Endothelial cell of umbilical vein (primary cell): Measurements from ENCODE around the gene PRR36. TPM values are rescaled to one million over a fixed set of nuclear protein-coding genes. Genes with fewer than 3 reads are reported as not detected.
A peak's percentile ranks its signal among the peaks of the same experiment; 100 is the strongest.

ENCODE experiments used
- BruUV-seq: library from RNA; stranded (reverse); fragments of 400-500 nt; replicated peaks from 2 replicates; lab custom pipeline; 2021; lab: Mats Ljungman, UMichigan
- CTCF ChIA-PET: fragments of 300-600, 350-600 bp; sonication (Branson Sonifier 250); formaldehyde crosslinking; loops from one replicate; lab custom pipeline; 2021; ENCODE audit warnings: antibody characterized with exemption, inconsistent platforms; lab: Charles Lee
- POLR2A ChIA-PET: fragments of 300-600, 350-600 bp; sonication (Branson Sonifier 250); formaldehyde crosslinking; loops from one replicate; lab custom pipeline; 2021; ENCODE audit warnings: antibody characterized with exemption, inconsistent platforms; lab: Charles Lee
- DNase-seq: peaks from one replicate; pipeline ENCODE4 v3.0.0-alpha.2; 2011; ENCODE audit warnings: low read depth, low spot score
- FAIRE-seq: peaks from 2 replicates; lab custom pipeline; 2011; peaks lifted over from hg19 to GRCh38; lab: Jason Lieb, UNC
- H2AFZ ChIP-seq: 2 replicates; pipeline ENCODE4 v1.6.0; 2012; ENCODE audit warnings: low read depth, low read length, control low read depth, inconsistent platforms
- H3K27ac ChIP-seq: 2 replicates; pipeline ENCODE4 v1.5.1; 2011; ENCODE audit warnings: low read depth, mild to moderate bottlenecking, control low read depth, low read length, moderate library complexity; ENCODE audit not compliant: insufficient read depth
- H3K27me3 ChIP-seq, 2 experiments: 2 replicates each; pipeline versions ENCODE4 v1.6.0 to v1.6.1; 2011; ENCODE audit warnings: low read length in 2 of 2, mixed read lengths in 1 of 2; ENCODE audit not compliant: control insufficient read depth in 2 of 2, insufficient read depth in 2 of 2
- H3K36me3 ChIP-seq, 2 experiments: 2 replicates in 1 of 2; 3 replicates in 1 of 2; pipeline ENCODE4 v1.5.1; 2011; ENCODE audit warnings: low read length in 2 of 2, mild to moderate bottlenecking in 1 of 2, moderate library complexity in 1 of 2; ENCODE audit not compliant: control insufficient read depth in 2 of 2, insufficient read depth in 2 of 2; ENCODE audit errors: extremely low read depth in 1 of 2
- H3K4me1 ChIP-seq: 3 replicates; pipeline ENCODE4 v1.5.1; 2011; ENCODE audit warnings: mild to moderate bottlenecking, low read length; ENCODE audit not compliant: control insufficient read depth, insufficient read depth; ENCODE audit errors: extremely low read depth
- H3K4me2 ChIP-seq: 2 replicates; pipeline ENCODE4 v1.6.1; 2011; ENCODE audit warnings: low read length, control low read depth, mixed read lengths; ENCODE audit not compliant: insufficient read depth
- H3K4me3 ChIP-seq, 3 experiments: fragments of 200-600 bp in 1 of 3; sonication (generic), shearing (Covaris generic) in 1 of 3; replicated peaks in 1 of 3; 2 replicates each; pipeline ENCODE4 v1.5.1; 2011 to 2016; ENCODE audit warnings: control low read depth in 3 of 3, low read length in 3 of 3, mild to moderate bottlenecking in 2 of 3, inconsistent platforms in 1 of 3, low read depth in 1 of 3, moderate library complexity in 1 of 3; ENCODE audit not compliant: insufficient read depth in 1 of 3
- H3K79me2 ChIP-seq: 2 replicates; pipeline ENCODE4 v1.6.0; 2012; ENCODE audit warnings: low read length, inconsistent platforms; ENCODE audit not compliant: control insufficient read depth, insufficient read depth
- H3K9ac ChIP-seq: replicated peaks from 2 replicates; pipeline ENCODE3; 2011; ENCODE audit warnings: low read length, control low read depth; ENCODE audit not compliant: insufficient read depth; ENCODE audit errors: extremely low read depth
- H3K9me1 ChIP-seq: replicated peaks from 3 replicates; pipeline ENCODE4 v1.6.0; 2011; ENCODE audit warnings: mild to moderate bottlenecking, low read length; ENCODE audit not compliant: control insufficient read depth, insufficient read depth; ENCODE audit errors: extremely low read depth
- H3K9me3 ChIP-seq: replicated peaks from 2 replicates; pipeline ENCODE4 v1.5.1; 2012; ENCODE audit warnings: low read length, inconsistent platforms; ENCODE audit not compliant: control insufficient read depth, insufficient read depth
- H4K20me1 ChIP-seq: replicated peaks from 2 replicates; pipeline ENCODE3; 2011; ENCODE audit warnings: mild to moderate bottlenecking, low read length; ENCODE audit not compliant: control insufficient read depth, insufficient read depth; ENCODE audit errors: extremely low read depth
- EZH2 ChIP-seq: IDR thresholded peaks from 2 replicates; pipeline ENCODE4 v1.6.1; 2012; ENCODE audit warnings: borderline replicate concordance, low read depth, mild to moderate bottlenecking, moderate library complexity, low read length, inconsistent platforms; ENCODE audit not compliant: severe bottlenecking
- FOS ChIP-seq: IDR thresholded peaks from 2 replicates; pipeline ENCODE4 v1.6.1; 2011; ENCODE audit warnings: mild to moderate bottlenecking, low read length, moderate library complexity, borderline replicate concordance; ENCODE audit not compliant: insufficient read depth
- GATA2 ChIP-seq: IDR thresholded peaks from 2 replicates; pipeline ENCODE4 v1.7.0; 2011; ENCODE audit warnings: low read depth, mild to moderate bottlenecking, moderate library complexity, mixed read lengths, low read length; ENCODE audit not compliant: insufficient read length, insufficient read depth
- JUN ChIP-seq: IDR thresholded peaks from 2 replicates; pipeline ENCODE4 v1.6.1; 2011; ENCODE audit warnings: borderline replicate concordance, low read depth; ENCODE audit not compliant: insufficient read length, insufficient read depth
- MYC ChIP-seq: IDR thresholded peaks from one replicate; pipeline ENCODE4 v1.6.1; 2011; ENCODE audit warnings: mild to moderate bottlenecking, low read depth, low read length
- POLR2A ChIP-seq: IDR thresholded peaks from 2 replicates; pipeline ENCODE4 v1.6.1; 2012; ENCODE audit warnings: low read depth, mild to moderate bottlenecking, control low read depth, low read length
- POLR2AphosphoS5 ChIP-seq: IDR thresholded peaks from 2 replicates; pipeline ENCODE4 v1.6.1; 2012; ENCODE audit warnings: low read depth, mild to moderate bottlenecking, control low read depth, low read length, moderate library complexity; ENCODE audit not compliant: insufficient read depth
- dilution Hi-C: fragments of 300-500 bp; cut with MboI; formaldehyde crosslinking; loops from one replicate; pipeline ENCODE4 v1.15.0; 2019; ENCODE audit warnings: low sequenced_read_pairs; ENCODE audit not compliant: extremely low pct_ligation_motif_present
- intact Hi-C: fragments of 100-400 bp; cut with micrococcal nuclease; formaldehyde crosslinking; loops from one replicate; pipeline ENCODE4 v1.10.0; 2022
- polyA plus RNA-seq, 4 experiments: library from polyadenylated mRNA; depleted of rRNA in 3 of 4; stranded (reverse) in 3 of 4; unstranded in 1 of 4; fragments of >200 nt; gene quantifications; 2 replicates each; pipeline versions ENCODE4 v1.2.1 to v1.2.3, GENCODE V29; 2011 to 2012; ENCODE audit warnings: missing spikeins in 1 of 4
- total RNA-seq: library from RNA; stranded (reverse); gene quantifications from 2 replicates; pipeline ENCODE4 v1.2.3, GENCODE V29; 2021
- TF ChIP-seq, protein P1 (sequence below): IDR thresholded peaks from 2 replicates; pipeline ENCODE4 v1.6.1; 2011; ENCODE audit not compliant: insufficient read depth, insufficient read length
- TF ChIP-seq, protein P2 (sequence below), 2 donors: IDR thresholded peaks; 1 replicate in 1 of 2; 2 replicates in 1 of 2; pipeline ENCODE4 v1.5.1; 2011; ENCODE audit warnings: low read length in 2 of 2, mild to moderate bottlenecking in 2 of 2, moderate library complexity in 2 of 2, control low read depth in 1 of 2, inconsistent platforms in 1 of 2, low read depth in 1 of 2; ENCODE audit not compliant: insufficient read depth in 1 of 2; ENCODE audit errors: extremely low read depth in 1 of 2

PRR36 gene
- total and polyA plus RNA-seq, 2 donors (not counting 3 experiments of a cell fraction or from before 2014, with no cell fraction given), result not detected

DNA sequence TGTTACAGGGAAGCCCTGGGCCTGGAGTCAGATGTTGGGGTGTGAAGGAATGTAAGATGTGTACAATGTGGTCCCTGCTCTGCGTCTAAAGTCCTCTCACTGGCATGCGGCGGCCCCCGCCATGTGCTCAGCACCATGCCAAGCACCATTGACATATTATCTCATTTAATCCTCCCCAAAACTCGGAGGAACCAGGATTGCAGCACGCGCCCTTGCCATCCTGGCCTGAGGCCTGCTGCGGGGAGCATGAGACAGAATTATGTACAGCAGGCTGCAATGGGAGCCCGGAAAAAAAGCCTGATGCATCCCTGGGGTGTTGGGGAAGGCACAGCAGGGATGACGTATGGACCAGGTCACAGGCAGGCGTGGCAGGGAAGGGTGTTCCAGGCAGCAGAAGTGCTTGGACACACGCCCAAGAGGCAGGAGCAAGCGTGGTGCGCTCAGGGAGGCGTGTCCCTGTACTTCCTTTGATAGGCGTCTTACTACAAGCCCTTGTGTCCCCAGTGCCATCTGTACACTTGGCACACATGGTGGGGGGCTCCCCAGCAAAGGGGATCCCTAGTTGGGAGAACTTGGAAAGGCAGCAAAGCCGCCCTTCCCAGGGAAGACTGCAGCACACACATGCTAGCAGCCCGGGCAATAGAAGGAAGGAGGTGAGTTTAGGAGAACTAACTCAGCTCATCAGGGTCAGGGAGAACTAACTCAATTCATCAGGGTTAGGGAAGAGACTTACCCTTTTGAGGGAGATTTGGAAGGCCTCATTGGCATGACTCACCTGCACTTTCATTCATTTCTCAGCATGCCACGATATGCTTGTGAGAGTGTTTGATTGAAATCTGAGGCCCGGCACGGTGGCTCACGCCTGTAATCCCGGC is 40.7 kb downstream of the PRR36 start:
- POLR2A ChIA-PET, result no interaction called here
- BruUV-seq, result no TSS peak

DNA sequence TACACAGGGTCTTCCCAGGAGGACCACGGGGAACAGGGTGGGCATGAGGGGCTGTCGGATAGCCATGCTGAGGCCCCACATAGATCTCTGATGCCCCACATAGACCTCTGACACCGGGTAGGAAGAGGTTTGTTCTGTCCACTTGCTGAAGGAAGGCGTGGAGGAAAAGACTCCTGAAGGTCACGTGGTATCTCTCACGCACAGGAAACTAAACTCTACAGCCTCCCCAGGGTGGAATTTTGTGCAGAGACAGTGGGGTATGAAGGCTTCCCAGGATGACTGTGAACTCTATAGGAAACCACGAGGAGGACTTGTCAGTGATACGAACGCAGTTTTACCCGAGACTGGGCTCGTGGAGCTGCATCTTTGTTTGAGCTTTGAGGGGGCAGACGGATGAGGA is 41.4 kb downstream of the PRR36 start:
- Histone ChIP-seq H3K36me3 (no peaks in the 10 kb centered on the region), H3K9me1 (no peaks in the 10 kb centered on the region), H3K79me2 (no peaks in the 10 kb centered on the region), H3K9me3 (no peaks in the 10 kb centered on the region), H3K4me3 (no peak overlapping the region), H3K27me3 (no peaks in the 10 kb centered on the region), H3K4me2 (no peak overlapping the region), H2AFZ (no peak overlapping the region), H3K4me1 (peaks cover 11% of the 10 kb centered on the region), H3K27ac (no peak overlapping the region), H4K20me1 (no peaks in the 10 kb centered on the region), H3K9ac (no peak overlapping the region)
- DNase-seq (peak; percentile 20), FAIRE-seq (peak; percentile 64)
- BruUV-seq, result no TSS peak
- POLR2A ChIA-PET, result no interaction called here
- TF ChIP-seq POLR2AphosphoS5 (no peak), JUN (no peak), POLR2A (no peak), FOS (no peak), MYC (no peak), GATA2 (no peak), EZH2 (no peak)
- TF ChIP-seq, protein P1, sequence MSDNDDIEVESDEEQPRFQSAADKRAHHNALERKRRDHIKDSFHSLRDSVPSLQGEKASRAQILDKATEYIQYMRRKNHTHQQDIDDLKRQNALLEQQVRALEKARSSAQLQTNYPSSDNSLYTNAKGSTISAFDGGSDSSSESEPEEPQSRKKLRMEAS, result no peak
- TF ChIP-seq, protein P2, sequence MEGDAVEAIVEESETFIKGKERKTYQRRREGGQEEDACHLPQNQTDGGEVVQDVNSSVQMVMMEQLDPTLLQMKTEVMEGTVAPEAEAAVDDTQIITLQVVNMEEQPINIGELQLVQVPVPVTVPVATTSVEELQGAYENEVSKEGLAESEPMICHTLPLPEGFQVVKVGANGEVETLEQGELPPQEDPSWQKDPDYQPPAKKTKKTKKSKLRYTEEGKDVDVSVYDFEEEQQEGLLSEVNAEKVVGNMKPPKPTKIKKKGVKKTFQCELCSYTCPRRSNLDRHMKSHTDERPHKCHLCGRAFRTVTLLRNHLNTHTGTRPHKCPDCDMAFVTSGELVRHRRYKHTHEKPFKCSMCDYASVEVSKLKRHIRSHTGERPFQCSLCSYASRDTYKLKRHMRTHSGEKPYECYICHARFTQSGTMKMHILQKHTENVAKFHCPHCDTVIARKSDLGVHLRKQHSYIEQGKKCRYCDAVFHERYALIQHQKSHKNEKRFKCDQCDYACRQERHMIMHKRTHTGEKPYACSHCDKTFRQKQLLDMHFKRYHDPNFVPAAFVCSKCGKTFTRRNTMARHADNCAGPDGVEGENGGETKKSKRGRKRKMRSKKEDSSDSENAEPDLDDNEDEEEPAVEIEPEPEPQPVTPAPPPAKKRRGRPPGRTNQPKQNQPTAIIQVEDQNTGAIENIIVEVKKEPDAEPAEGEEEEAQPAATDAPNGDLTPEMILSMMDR (IDR thresholded peaks at IDR 0.05; ENCODE audit: extremely low read depth in 1 of 2, insufficient read depth in 1 of 2, low read depth in 1 of 2, low read length in 2 of 2), result no peak
- CTCF ChIA-PET, result interaction anchor here (1.0 to 3.0 kb wide), 5 partner anchors 20 to 264 kb away, joined by 4 to 13 read pairs (median 9); partner anchors contain the start of gene TRAPPC5
- dilution Hi-C loops, result no loop called here
- intact Hi-C loops, result loop anchor here (1.0 to 5.0 kb wide), 3 partner anchors 40 to 265 kb away; partner anchors contain the start of genes PRR36 and TRAPPC5

More for the DNA sequence above, 40.7 kb downstream of the PRR36 start:
- DNase-seq (no peak), FAIRE-seq (no peak)
- CTCF ChIA-PET, result interaction anchor here (1.0 to 3.0 kb wide), 3 partner anchors 20 to 265 kb away, joined by 3 to 12 read pairs (median 4); no protein-coding TSS in a partner anchor
- Histone ChIP-seq H3K9me1 (no peaks in the 10 kb centered on the region), H3K4me1 (peaks cover 11% of the 10 kb centered on the region), H3K79me2 (no peaks in the 10 kb centered on the region), H3K4me3 (no peak overlapping the region), H3K4me2 (no peak overlapping the region), H3K9ac (no peak overlapping the region), H3K27ac (no peak overlapping the region), H3K27me3 (no peaks in the 10 kb centered on the region), H2AFZ (no peak overlapping the region), H3K36me3 (no peaks in the 10 kb centered on the region), H3K9me3 (no peaks in the 10 kb centered on the region), H4K20me1 (no peaks in the 10 kb centered on the region)
- no peak for TF ChIP-seq FOS
- dilution Hi-C loops, result no loop called here
- intact Hi-C loops, result loop anchor here (5.0 kb wide), 2 partner anchors 39 to 266 kb away; partner anchors contain the start of gene PRR36
